Kidney epithelial cell (primary cell): ENCODE results near the gene ZAP70. TPM values are rescaled to one million over a fixed set of nuclear protein-coding genes. Genes with fewer than 3 reads are reported as not detected.

Source experiments
- DNase-seq: peaks from one replicate; pipeline ENCODE4 v3.0.0-alpha.2; 2010; ENCODE audit warnings: low read depth
- H3K27me3 ChIP-seq: 2 replicates; pipeline ENCODE4 v1.6.0; 2011; ENCODE audit warnings: low read length; ENCODE audit not compliant: control insufficient read depth, insufficient read depth
- H3K36me3 ChIP-seq: 2 replicates; pipeline ENCODE4 v1.5.1; 2011; ENCODE audit warnings: low read length; ENCODE audit not compliant: control insufficient read depth, insufficient read depth
- H3K4me3 ChIP-seq: 2 replicates; pipeline ENCODE4 v1.5.1; 2011; ENCODE audit warnings: low read depth, mild to moderate bottlenecking, control low read depth, low read length
- total RNA-seq: library from RNA; depleted of rRNA; stranded (reverse); fragments of >200 nt; gene quantifications from 2 replicates; pipeline ENCODE4 v1.2.3, GENCODE V29; 2015
- TF ChIP-seq, protein P1 (sequence below): IDR thresholded peaks from 2 replicates; pipeline ENCODE4 v1.5.1; 2011; ENCODE audit warnings: mild to moderate bottlenecking, moderate library complexity, low read length, control low read depth, inconsistent platforms; ENCODE audit not compliant: insufficient read depth, poor library complexity, severe bottlenecking

Gene ZAP70
- total RNA-seq, 1 donor from 2014 or later: not detected

GRCh38 chr2:97769308-97769707 is 55.9 kb downstream of the ZAP70 start:
- no peak for DNase-seq
- no peak overlapping the region for H3K4me3 ChIP-seq
- peaks cover 3% of the 10 kb centered on the region for H3K36me3 ChIP-seq
- TF ChIP-seq, protein P1, sequence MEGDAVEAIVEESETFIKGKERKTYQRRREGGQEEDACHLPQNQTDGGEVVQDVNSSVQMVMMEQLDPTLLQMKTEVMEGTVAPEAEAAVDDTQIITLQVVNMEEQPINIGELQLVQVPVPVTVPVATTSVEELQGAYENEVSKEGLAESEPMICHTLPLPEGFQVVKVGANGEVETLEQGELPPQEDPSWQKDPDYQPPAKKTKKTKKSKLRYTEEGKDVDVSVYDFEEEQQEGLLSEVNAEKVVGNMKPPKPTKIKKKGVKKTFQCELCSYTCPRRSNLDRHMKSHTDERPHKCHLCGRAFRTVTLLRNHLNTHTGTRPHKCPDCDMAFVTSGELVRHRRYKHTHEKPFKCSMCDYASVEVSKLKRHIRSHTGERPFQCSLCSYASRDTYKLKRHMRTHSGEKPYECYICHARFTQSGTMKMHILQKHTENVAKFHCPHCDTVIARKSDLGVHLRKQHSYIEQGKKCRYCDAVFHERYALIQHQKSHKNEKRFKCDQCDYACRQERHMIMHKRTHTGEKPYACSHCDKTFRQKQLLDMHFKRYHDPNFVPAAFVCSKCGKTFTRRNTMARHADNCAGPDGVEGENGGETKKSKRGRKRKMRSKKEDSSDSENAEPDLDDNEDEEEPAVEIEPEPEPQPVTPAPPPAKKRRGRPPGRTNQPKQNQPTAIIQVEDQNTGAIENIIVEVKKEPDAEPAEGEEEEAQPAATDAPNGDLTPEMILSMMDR: no peak
- no peaks in the 10 kb centered on the region for H3K27me3 ChIP-seq

GRCh38 chr2:97769711-97770110 is 56.3 kb downstream of the ZAP70 start:
- peaks cover 3% of the 10 kb centered on the region for H3K36me3 ChIP-seq
- no peak for DNase-seq
- no peaks in the 10 kb centered on the region for H3K27me3 ChIP-seq
- H3K4me3 ChIP-seq: no peak overlapping the region
- TF ChIP-seq, protein P1: no peak

- DNase-seq: no peak
- H3K27me3 ChIP-seq: no peaks in the 10 kb centered on the region
- peaks cover 3% of the 10 kb centered on the region for H3K36me3 ChIP-seq
- H3K4me3 ChIP-seq: no peak overlapping the region
- TF ChIP-seq, protein P1: no peak
Measured at GRCh38 chr2:97770445-97770844, 57.1 kb downstream of the ZAP70 start.

GRCh38 chr2:97774425-97774824 is 61.0 kb downstream of the ZAP70 start:
- H3K4me3 ChIP-seq: no peak overlapping the region
- no peaks in the 10 kb centered on the region for H3K27me3 ChIP-seq
- TF ChIP-seq, protein P1: peak; percentile 60
- peaks cover 3% of the 10 kb centered on the region for H3K36me3 ChIP-seq
- DNase-seq: no peak

- no peak for DNase-seq
- H3K27me3 ChIP-seq: no peaks in the 10 kb centered on the region
- H3K4me3 ChIP-seq: no peak overlapping the region
- peaks cover 3% of the 10 kb centered on the region for H3K36me3 ChIP-seq
- TF ChIP-seq, protein P1: no peak
Measured at GRCh38 chr2:97775074-97775473, 61.7 kb downstream of the ZAP70 start.

- Histone ChIP-seq H3K36me3 (no peaks in the 10 kb centered on the region), H3K4me3 (no peak overlapping the region), H3K27me3 (no peaks in the 10 kb centered on the region)
- no peak for DNase-seq
- TF ChIP-seq, protein P1: no peak
Measured at GRCh38 chr2:97779141-97779540, 65.8 kb downstream of the ZAP70 start.
